Activated CD4-positive, alpha-beta T cell treated with anti-CD3 and anti-CD28 coated beads, Interleukin-2, amount 10 ng/mL, durations not matched to agents 24 days and 14 days (primary cell): ENCODE results near the gene CREBRF. TPM values are rescaled to one million over a fixed set of nuclear protein-coding genes. Genes with fewer than 3 reads are reported as not detected.

Experiments
- DNase-seq: peaks from one replicate; pipeline ENCODE4 v3.0.0; 2022
- H3K27ac Mint-ChIP-seq: one replicate; pipeline ENCODE4 v1.8.0; 2022; ENCODE audit warnings: mild to moderate bottlenecking, mixed read lengths
- H3K27me3 Mint-ChIP-seq: one replicate; pipeline ENCODE4 v1.8.0; 2022; ENCODE audit warnings: mixed read lengths
- H3K36me3 Mint-ChIP-seq: one replicate; pipeline ENCODE4 v1.8.0; 2022; ENCODE audit warnings: low read depth, mild to moderate bottlenecking, mixed read lengths
- H3K4me1 Mint-ChIP-seq: one replicate; pipeline ENCODE4 v1.8.0; 2021; ENCODE audit warnings: mixed read lengths
- H3K4me3 Mint-ChIP-seq: one replicate; pipeline ENCODE4 v1.8.0; 2022; ENCODE audit warnings: mild to moderate bottlenecking, moderate library complexity, mixed read lengths
- H3K9me3 Mint-ChIP-seq: one replicate; pipeline ENCODE4 v1.8.0; 2021; ENCODE audit warnings: mixed read lengths
- intact Hi-C: fragments of 100-400 bp; cut with micrococcal nuclease; formaldehyde crosslinking; loops from one replicate; pipeline ENCODE4 v1.15.1; 2023
- total RNA-seq: library from RNA; stranded (reverse); gene quantifications from 2 replicates; pipeline ENCODE4 v1.2.3, GENCODE V29; 2022

The CREBRF gene
- total RNA-seq, 1 donor from 2014 or later, result 6.2 TPM

- H3K36me3 Mint-ChIP-seq, result peaks cover 21% of the 10 kb centered on the region
These were observed 105.0 kb downstream of the CREBRF start for GRCh38 chr5:173161148-173161547.

DNA sequence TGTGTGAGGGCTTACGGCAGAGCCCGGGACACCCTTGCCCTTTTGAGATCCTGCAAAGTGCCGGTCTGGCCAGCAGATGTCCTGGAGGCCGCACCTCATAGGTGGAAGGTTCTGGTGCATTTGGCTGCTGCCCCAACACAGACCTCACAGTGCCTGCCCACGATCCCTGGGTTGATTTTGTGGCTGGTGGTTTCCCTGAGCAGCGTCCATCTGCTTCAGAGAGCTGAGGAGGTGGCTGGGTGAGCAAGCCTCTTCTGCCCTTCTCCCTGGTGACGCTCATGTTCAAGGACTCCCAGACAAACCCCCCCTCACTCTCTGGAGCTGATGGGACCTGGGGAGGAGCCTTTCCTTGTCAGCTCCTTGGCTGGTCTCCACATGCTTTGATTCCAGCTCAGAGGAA is 107.1 kb downstream of the CREBRF start:
- Mint-ChIP-seq H3K9me3 (no peaks in the 10 kb centered on the region), H3K4me3 (no peak overlapping the region), H3K27ac (no peak overlapping the region), H3K36me3 (peaks cover 18% of the 10 kb centered on the region), H3K4me1 (no peaks in the 10 kb centered on the region), H3K27me3 (no peaks in the 10 kb centered on the region)
- no peak for DNase-seq
- intact Hi-C loops, result no loop called here

More at GRCh38 chr5:173161148-173161547, 105.0 kb downstream of the CREBRF start:
- intact Hi-C loops, result no loop called here
- Mint-ChIP-seq H3K27ac (no peak overlapping the region), H3K4me1 (no peaks in the 10 kb centered on the region), H3K4me3 (no peak overlapping the region), H3K27me3 (no peaks in the 10 kb centered on the region), H3K9me3 (no peaks in the 10 kb centered on the region)
- no peak for DNase-seq

DNA sequence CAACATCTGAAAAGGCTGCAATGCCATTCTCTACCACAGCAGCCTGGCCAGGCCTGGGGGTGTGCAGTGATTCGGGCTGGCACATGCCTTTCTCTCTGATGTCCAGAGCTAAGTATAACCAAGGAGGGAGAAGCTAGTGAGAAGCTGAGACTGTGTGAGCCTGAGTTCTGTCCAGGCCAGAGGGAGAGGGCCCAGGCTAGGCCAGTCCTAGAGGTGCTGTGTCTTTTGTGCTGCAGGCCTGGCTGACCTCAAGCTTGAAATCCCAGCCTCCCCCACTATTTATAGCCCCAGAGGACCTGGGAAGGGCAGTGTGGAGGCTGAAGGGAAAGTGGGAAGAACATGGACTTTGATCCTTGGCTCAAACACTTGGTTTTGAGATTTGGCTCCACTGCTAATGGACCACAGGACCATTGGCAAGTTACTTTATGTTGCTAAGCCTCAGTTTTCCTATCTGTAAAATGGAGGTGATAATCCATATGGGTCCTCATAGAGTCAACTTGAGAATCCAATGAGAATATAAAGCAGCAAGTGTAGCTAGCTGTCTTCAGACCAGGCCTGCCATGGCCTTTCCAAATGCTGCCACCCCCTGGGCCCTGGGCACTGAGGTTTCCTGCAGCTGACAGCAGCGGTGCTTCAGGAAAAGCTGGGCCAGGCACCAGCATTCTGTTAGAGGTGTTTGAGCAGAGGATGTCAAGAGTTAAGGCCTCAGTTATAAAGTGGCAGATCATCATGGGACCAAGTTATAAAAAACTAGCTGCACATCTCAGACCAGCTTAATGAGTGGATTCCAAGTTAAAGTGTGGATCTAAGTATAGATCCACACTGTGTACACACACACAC is 109.2 kb downstream of the CREBRF start:
- no peak for DNase-seq
- Mint-ChIP-seq H3K4me1 (no peaks in the 10 kb centered on the region), H3K4me3 (no peak overlapping the region), H3K27me3 (no peaks in the 10 kb centered on the region), H3K36me3 (peaks cover 13% of the 10 kb centered on the region), H3K27ac (no peak overlapping the region), H3K9me3 (no peaks in the 10 kb centered on the region)
- intact Hi-C loops, result no loop called here

DNA sequence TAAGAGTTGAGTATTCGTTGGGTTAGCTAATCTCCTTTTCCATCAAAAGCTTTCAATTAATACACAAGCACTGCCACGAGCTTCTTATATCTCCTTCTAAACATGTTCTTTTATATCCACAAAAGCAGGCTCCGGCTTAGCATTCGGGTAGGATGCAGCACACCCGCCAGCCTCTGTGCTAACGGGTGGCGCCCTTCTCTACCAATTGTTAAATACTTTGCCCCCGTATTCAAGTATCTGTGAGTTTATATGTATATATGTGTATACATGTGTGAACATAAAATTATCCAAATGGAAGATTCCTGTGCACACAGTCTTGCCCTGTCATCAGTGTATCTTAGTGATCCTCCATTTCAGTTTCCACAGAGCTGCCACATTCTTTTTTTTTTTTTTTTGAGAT is 116.0 kb downstream of the CREBRF start:
- Mint-ChIP-seq H3K36me3 (no peaks in the 10 kb centered on the region), H3K4me1 (no peaks in the 10 kb centered on the region)
- intact Hi-C loops, result no loop called here

GRCh38 chr5:173175523-173175922 is 119.4 kb downstream of the CREBRF start:
- DNase-seq, result no peak
- H3K9me3 Mint-ChIP-seq, result no peaks in the 10 kb centered on the region
- intact Hi-C loops, result no loop called here
- H3K4me1 Mint-ChIP-seq, result no peaks in the 10 kb centered on the region
- H3K27me3 Mint-ChIP-seq, result no peaks in the 10 kb centered on the region
- no peak overlapping the region for H3K27ac Mint-ChIP-seq
- H3K4me3 Mint-ChIP-seq, result no peak overlapping the region
- no peaks in the 10 kb centered on the region for H3K36me3 Mint-ChIP-seq

More for the DNA sequence above, 116.0 kb downstream of the CREBRF start:
- Mint-ChIP-seq H3K4me3 (no peak overlapping the region), H3K9me3 (no peaks in the 10 kb centered on the region), H3K27me3 (no peaks in the 10 kb centered on the region), H3K27ac (no peak overlapping the region)
- DNase-seq, result no peak

GRCh38 chr5:173178369-173178910 is 122.3 kb downstream of the CREBRF start:
- DNase-seq, result no peak
- intact Hi-C loops, result no loop called here
- no peak overlapping the region for H3K4me3 Mint-ChIP-seq
- no peak overlapping the region for H3K27ac Mint-ChIP-seq
- H3K4me1 Mint-ChIP-seq, result no peaks in the 10 kb centered on the region
- H3K9me3 Mint-ChIP-seq, result no peaks in the 10 kb centered on the region
- H3K36me3 Mint-ChIP-seq, result no peaks in the 10 kb centered on the region
- peaks cover 2% of the 10 kb centered on the region for H3K27me3 Mint-ChIP-seq

DNA sequence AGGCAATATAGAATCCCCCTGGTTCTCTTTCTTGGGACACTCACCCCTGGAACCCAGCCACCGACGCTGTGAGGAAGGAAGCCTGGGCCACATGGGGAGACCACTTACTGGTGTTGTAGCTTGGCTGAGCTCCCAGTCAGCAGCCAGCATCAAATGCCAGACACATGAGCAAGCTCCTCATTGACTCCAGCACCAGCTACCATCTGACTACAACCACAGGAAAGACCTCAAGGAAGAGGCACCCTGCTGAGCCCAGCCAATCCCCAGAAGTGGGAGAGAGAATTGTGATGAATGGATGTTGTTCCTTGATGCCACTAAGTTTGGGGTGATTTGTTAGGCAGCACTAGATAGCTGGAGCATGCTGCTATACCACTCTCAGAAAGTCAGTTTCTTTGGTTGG is 124.2 kb downstream of the CREBRF start:
- intact Hi-C loops, result no loop called here
- no peak overlapping the region for H3K4me3 Mint-ChIP-seq
- H3K9me3 Mint-ChIP-seq, result no peaks in the 10 kb centered on the region
- DNase-seq, result no peak
- peaks cover 2% of the 10 kb centered on the region for H3K27me3 Mint-ChIP-seq
- no peaks in the 10 kb centered on the region for H3K36me3 Mint-ChIP-seq
- no peaks in the 10 kb centered on the region for H3K4me1 Mint-ChIP-seq
- H3K27ac Mint-ChIP-seq, result no peak overlapping the region

DNA sequence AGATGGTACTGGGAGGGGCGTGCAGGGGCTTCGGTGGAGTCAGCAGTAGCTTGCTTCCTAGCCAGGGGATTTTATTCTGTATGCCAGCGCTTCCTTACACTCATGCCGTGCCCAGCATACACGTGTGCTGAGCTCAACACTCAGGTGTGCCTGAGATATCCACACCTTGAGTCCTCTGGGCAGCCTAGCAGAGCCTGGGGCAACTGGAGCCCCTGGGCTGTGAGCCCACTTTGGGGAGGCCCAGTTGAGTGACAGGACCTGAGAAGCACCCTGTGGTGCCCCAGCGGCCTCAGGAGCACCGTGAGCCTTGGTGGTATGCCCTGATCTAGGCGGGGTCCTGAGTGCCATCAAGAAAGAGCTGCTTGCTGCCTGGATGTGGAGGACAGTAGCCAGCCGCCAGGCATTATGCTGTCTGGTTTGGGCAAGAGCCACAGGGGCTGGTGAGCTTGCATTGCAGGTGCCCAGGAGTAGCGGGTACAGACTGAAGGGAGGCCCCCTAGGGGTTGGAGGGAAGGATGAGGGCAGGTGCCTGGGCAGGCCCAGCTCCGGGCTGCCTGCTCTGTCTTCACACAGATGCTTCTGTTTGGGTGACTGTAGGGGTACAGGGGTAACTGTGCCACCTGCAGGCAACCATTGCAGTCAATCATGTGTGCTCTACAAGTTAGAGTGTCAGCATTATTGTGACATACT is 131.0 kb downstream of the CREBRF start:
- H3K4me3 Mint-ChIP-seq, result no peak overlapping the region
- no peak overlapping the region for H3K27ac Mint-ChIP-seq
- no peaks in the 10 kb centered on the region for H3K36me3 Mint-ChIP-seq
- intact Hi-C loops, result no loop called here
- DNase-seq, result peak; percentile 60
- H3K4me1 Mint-ChIP-seq, result no peaks in the 10 kb centered on the region
- no peaks in the 10 kb centered on the region for H3K9me3 Mint-ChIP-seq
- H3K27me3 Mint-ChIP-seq, result no peaks in the 10 kb centered on the region

DNA sequence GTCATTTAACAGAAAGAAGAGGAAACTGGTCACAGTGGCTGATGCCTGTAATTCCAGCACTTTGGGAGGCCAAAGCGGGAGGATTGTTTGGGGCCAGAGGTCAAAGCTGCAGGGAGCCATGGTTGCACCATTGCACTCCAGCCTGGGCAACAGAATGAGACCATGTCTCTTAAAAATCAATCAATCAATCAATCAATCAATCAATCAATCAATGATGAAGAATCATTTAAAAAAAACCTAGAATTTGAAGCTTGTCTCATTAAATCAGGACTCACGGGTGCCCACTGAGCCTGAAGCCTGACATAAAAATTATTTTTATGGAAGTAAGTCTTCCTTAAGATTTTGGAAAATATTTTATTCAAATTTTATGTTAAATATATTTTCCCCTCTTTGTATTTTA is 132.1 kb downstream of the CREBRF start:
- H3K9me3 Mint-ChIP-seq, result no peaks in the 10 kb centered on the region
- H3K36me3 Mint-ChIP-seq, result no peaks in the 10 kb centered on the region
- DNase-seq, result no peak
- no peaks in the 10 kb centered on the region for H3K27me3 Mint-ChIP-seq
- no peak overlapping the region for H3K27ac Mint-ChIP-seq
- no peak overlapping the region for H3K4me3 Mint-ChIP-seq
- intact Hi-C loops, result no loop called here
- H3K4me1 Mint-ChIP-seq, result no peaks in the 10 kb centered on the region

Other genes starting within 250 kb of the CREBRF start
- 47.1 and 47.3 TPM in 2 replicates for gene ERGIC1, start 222.1 kb upstream of the CREBRF start, total RNA-seq
- 76.7 and 77.8 TPM in 2 replicates for gene RPL26L1, start 96.9 kb upstream of the CREBRF start, total RNA-seq
- gene ATP6V0E1, start 72.6 kb upstream of the CREBRF start, total RNA-seq, result 146 and 147 TPM in 2 replicates
- gene BNIP1, start 88.2 kb downstream of the CREBRF start, total RNA-seq, result 20.9 and 26.5 TPM in 2 replicates
- gene NKX2-5, start 178.9 kb downstream of the CREBRF start, total RNA-seq, result not detected in 2 replicates